WTC11 (cell line): ENCODE results near the gene RNF148. TPM values are rescaled to one million over a fixed set of nuclear protein-coding genes. Genes with fewer than 3 reads are reported as not detected.

Source experiments
- ATAC-seq: fragments of 200-7000 bp; cut with Tn5 transposase; 2 replicates; pipeline ENCODE4 v1.10.0; 2021; ENCODE audit warnings: mild to moderate bottlenecking, moderate library complexity
- CTCF ChIA-PET: fragments of 300-600 bp; sonication (Branson Sonifier 250); formaldehyde crosslinking; loops from one replicate; lab custom pipeline; 2021; ENCODE audit warnings: antibody characterized with exemption; lab: Charles Lee
- POLR2A ChIA-PET: fragments of 350-600 bp; sonication (Branson Sonifier 250); formaldehyde crosslinking; loops from one replicate; lab custom pipeline; 2021; ENCODE audit warnings: antibody characterized with exemption; lab: Charles Lee
- DNase-seq: peaks from one replicate; pipeline ENCODE4 v3.0.0; 2021; ENCODE audit warnings: low spot score
- H3K27ac Mint-ChIP-seq: 2 replicates; pipeline ENCODE4 v1.8.0; 2021; ENCODE audit warnings: mixed read lengths
- H3K27me3 Mint-ChIP-seq: 2 replicates; pipeline ENCODE4 v1.8.0; 2021; ENCODE audit warnings: low read depth, mild to moderate bottlenecking, moderate library complexity, mixed read lengths
- H3K36me3 Mint-ChIP-seq: 2 replicates; pipeline ENCODE4 v1.8.0; 2021; ENCODE audit warnings: mixed read lengths
- H3K4me1 Mint-ChIP-seq: 2 replicates; pipeline ENCODE4 v1.8.0; 2022; ENCODE audit warnings: mixed read lengths
- H3K4me3 Mint-ChIP-seq: 2 replicates; pipeline ENCODE4 v1.8.0; 2021; ENCODE audit warnings: mild to moderate bottlenecking, moderate library complexity, mixed read lengths
- H3K9me3 Mint-ChIP-seq: 2 replicates; pipeline ENCODE4 v1.8.0; 2021; ENCODE audit warnings: mixed read lengths
- AR ChIP-seq: fragments of 250-450 bp; sonication (Bioruptor Pico); IDR thresholded peaks from 2 replicates; pipeline ENCODE4 v1.9.0; 2021; ENCODE audit warnings: mild to moderate bottlenecking
- ELF4 ChIP-seq: sonication (generic); formaldehyde crosslinking; IDR thresholded peaks from 2 replicates; pipeline ENCODE4 v1.8.1; 2022; ENCODE audit warnings: low read depth, mild to moderate bottlenecking, moderate library complexity, missing genetic modification reagents
- EMX1 ChIP-seq: fragments of 250-450 bp; sonication (Bioruptor Pico); IDR thresholded peaks from 2 replicates; pipeline ENCODE4 v1.8.0; 2021; ENCODE audit warnings: mild to moderate bottlenecking
- ESRRA ChIP-seq: sonication (generic); formaldehyde crosslinking; IDR thresholded peaks from 2 replicates; pipeline ENCODE4 v1.8.1; 2022; ENCODE audit warnings: mild to moderate bottlenecking, missing genetic modification reagents, borderline replicate concordance
- FOXJ3 ChIP-seq: sonication (generic); formaldehyde crosslinking; IDR thresholded peaks from 2 replicates; pipeline ENCODE4 v1.9.0; 2021; ENCODE audit warnings: missing genetic modification reagents, mild to moderate bottlenecking, borderline replicate concordance
- NFE2L1 ChIP-seq: sonication (generic); formaldehyde crosslinking; IDR thresholded peaks from 2 replicates; pipeline ENCODE4 v1.8.1; 2023; ENCODE audit warnings: missing genetic modification reagents
- NFYB ChIP-seq: sonication (generic); formaldehyde crosslinking; conservative IDR thresholded peaks from 2 replicates; pipeline ENCODE4 v1.8.0; 2022; ENCODE audit warnings: low read depth, missing genetic modification reagents
- OVOL2 ChIP-seq: fragments of 250-450 bp; sonication (Bioruptor Pico); IDR thresholded peaks from 2 replicates; pipeline ENCODE4 v1.9.0; 2021; ENCODE audit warnings: mild to moderate bottlenecking, borderline replicate concordance
- SMAD3 ChIP-seq: sonication (generic); formaldehyde crosslinking; IDR thresholded peaks from 2 replicates; pipeline ENCODE4 v1.8.0; 2022; ENCODE audit warnings: missing genetic modification reagents, mild to moderate bottlenecking, borderline replicate concordance
- TCF7 ChIP-seq: sonication (generic); formaldehyde crosslinking; IDR thresholded peaks from 2 replicates; pipeline ENCODE4 v1.8.0; 2022; ENCODE audit warnings: mild to moderate bottlenecking, low read depth, missing genetic modification reagents, moderate library complexity
- TEAD1 ChIP-seq: sonication (generic); formaldehyde crosslinking; IDR thresholded peaks from 2 replicates; pipeline ENCODE4 v1.8.0; 2022; ENCODE audit warnings: mild to moderate bottlenecking, missing genetic modification reagents
- ZNF416 ChIP-seq: fragments of 250-450 bp; sonication (Bioruptor Pico); IDR thresholded peaks from 2 replicates; pipeline ENCODE4 v1.9.0; 2021; ENCODE audit warnings: mild to moderate bottlenecking, inconsistent platforms
- ZNF671 ChIP-seq: fragments of 250-450 bp; sonication (Bioruptor Pico); IDR thresholded peaks from 2 replicates; pipeline ENCODE4 v1.8.0; 2021; ENCODE audit warnings: mild to moderate bottlenecking
- total RNA-seq: library from RNA; stranded (reverse); gene quantifications from 3 replicates; pipeline ENCODE4 v1.2.3, GENCODE V29; 2021
- TF ChIP-seq, protein P1 (sequence below): sonication (generic); formaldehyde crosslinking; IDR thresholded peaks from 2 replicates; pipeline ENCODE4 v1.8.0; 2022; ENCODE audit warnings: mild to moderate bottlenecking, missing genetic modification reagents
- TF ChIP-seq, protein P2 (sequence below): sonication (generic); formaldehyde crosslinking; IDR thresholded peaks from 2 replicates; pipeline ENCODE4 v1.8.0; 2023; ENCODE audit warnings: missing genetic modification reagents, mild to moderate bottlenecking, borderline replicate concordance
- TF ChIP-seq, protein P3 (sequence below): sonication (generic); formaldehyde crosslinking; IDR thresholded peaks from 2 replicates; pipeline ENCODE4 v1.8.1; 2022; ENCODE audit warnings: mild to moderate bottlenecking, missing genetic modification reagents, moderate library complexity, borderline replicate concordance
- TF ChIP-seq, protein P4 (sequence below): sonication (generic); formaldehyde crosslinking; IDR thresholded peaks from 2 replicates; pipeline ENCODE4 v1.8.1; 2023; ENCODE audit warnings: mild to moderate bottlenecking, missing genetic modification reagents

RNF148 gene
- total RNA-seq, 1 experiment from 2014 or later: 0.17 TPM

DNA sequence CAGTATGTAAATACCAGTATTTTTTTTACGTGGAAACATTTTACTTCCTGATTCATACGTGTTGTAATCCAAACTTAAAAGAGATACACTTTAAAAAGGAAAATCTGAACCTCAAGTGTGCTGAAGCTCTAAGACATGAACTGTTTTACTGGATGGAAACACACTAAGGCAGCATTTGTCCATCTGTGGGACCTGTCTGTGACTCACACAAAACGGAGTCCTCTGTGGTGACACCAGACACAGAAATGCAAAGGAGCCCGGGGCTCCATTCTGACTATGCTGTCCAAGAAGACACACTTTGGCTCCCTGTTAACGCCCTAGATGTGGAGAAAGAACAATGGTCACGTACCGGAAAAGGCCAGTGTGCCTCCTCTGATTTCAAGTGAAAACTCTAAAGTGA is 27.7 kb downstream of the RNF148 start (continued):
- TF ChIP-seq, protein P1, sequence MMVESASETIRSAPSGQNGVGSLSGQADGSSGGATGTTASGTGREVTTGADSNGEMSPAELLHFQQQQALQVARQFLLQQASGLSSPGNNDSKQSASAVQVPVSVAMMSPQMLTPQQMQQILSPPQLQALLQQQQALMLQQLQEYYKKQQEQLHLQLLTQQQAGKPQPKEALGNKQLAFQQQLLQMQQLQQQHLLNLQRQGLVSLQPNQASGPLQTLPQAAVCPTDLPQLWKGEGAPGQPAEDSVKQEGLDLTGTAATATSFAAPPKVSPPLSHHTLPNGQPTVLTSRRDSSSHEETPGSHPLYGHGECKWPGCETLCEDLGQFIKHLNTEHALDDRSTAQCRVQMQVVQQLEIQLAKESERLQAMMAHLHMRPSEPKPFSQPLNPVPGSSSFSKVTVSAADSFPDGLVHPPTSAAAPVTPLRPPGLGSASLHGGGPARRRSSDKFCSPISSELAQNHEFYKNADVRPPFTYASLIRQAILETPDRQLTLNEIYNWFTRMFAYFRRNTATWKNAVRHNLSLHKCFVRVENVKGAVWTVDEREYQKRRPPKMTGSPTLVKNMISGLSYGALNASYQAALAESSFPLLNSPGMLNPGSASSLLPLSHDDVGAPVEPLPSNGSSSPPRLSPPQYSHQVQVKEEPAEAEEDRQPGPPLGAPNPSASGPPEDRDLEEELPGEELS (CRISPR knock-in tag): no peak
- TF ChIP-seq, protein P2, sequence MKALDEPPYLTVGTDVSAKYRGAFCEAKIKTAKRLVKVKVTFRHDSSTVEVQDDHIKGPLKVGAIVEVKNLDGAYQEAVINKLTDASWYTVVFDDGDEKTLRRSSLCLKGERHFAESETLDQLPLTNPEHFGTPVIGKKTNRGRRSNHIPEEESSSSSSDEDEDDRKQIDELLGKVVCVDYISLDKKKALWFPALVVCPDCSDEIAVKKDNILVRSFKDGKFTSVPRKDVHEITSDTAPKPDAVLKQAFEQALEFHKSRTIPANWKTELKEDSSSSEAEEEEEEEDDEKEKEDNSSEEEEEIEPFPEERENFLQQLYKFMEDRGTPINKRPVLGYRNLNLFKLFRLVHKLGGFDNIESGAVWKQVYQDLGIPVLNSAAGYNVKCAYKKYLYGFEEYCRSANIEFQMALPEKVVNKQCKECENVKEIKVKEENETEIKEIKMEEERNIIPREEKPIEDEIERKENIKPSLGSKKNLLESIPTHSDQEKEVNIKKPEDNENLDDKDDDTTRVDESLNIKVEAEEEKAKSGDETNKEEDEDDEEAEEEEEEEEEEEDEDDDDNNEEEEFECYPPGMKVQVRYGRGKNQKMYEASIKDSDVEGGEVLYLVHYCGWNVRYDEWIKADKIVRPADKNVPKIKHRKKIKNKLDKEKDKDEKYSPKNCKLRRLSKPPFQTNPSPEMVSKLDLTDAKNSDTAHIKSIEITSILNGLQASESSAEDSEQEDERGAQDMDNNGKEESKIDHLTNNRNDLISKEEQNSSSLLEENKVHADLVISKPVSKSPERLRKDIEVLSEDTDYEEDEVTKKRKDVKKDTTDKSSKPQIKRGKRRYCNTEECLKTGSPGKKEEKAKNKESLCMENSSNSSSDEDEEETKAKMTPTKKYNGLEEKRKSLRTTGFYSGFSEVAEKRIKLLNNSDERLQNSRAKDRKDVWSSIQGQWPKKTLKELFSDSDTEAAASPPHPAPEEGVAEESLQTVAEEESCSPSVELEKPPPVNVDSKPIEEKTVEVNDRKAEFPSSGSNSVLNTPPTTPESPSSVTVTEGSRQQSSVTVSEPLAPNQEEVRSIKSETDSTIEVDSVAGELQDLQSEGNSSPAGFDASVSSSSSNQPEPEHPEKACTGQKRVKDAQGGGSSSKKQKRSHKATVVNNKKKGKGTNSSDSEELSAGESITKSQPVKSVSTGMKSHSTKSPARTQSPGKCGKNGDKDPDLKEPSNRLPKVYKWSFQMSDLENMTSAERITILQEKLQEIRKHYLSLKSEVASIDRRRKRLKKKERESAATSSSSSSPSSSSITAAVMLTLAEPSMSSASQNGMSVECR (CRISPR knock-in tag): no peak
- TF ChIP-seq, protein P3, sequence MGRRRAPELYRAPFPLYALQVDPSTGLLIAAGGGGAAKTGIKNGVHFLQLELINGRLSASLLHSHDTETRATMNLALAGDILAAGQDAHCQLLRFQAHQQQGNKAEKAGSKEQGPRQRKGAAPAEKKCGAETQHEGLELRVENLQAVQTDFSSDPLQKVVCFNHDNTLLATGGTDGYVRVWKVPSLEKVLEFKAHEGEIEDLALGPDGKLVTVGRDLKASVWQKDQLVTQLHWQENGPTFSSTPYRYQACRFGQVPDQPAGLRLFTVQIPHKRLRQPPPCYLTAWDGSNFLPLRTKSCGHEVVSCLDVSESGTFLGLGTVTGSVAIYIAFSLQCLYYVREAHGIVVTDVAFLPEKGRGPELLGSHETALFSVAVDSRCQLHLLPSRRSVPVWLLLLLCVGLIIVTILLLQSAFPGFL: no peak

DNA sequence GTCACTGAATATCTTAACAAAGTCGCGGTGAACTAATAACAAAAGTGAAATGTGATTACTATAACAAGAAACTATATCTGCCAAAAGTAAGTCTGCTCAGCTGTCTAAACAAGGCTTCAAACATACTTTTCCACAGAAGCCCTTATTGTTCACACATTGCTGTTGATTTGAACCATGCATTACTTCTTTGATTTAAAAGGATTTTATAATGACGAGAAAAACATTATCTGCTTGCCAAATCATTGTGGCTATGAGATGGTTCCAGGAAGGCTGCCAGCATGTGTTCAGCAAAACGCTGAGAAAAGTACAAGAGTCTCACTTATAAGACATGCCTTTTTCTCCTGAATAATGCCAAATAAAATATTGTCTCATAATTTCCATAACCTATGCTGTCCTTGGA is 28.2 kb downstream of the RNF148 start:
- Mint-ChIP-seq H3K4me1 (peaks cover 58% of the 10 kb centered on the region), H3K36me3 (peaks cover 27% of the 10 kb centered on the region), H3K27ac (no peak overlapping the region), H3K9me3 (peaks cover 25% of the 10 kb centered on the region), H3K27me3 (no peaks in the 10 kb centered on the region), H3K4me3 (no peak overlapping the region)
- ChIA-PET POLR2A (no interaction called here), CTCF (no interaction called here)
- ATAC-seq (no peak), DNase-seq (no peak)
- TF ChIP-seq, protein P4, sequence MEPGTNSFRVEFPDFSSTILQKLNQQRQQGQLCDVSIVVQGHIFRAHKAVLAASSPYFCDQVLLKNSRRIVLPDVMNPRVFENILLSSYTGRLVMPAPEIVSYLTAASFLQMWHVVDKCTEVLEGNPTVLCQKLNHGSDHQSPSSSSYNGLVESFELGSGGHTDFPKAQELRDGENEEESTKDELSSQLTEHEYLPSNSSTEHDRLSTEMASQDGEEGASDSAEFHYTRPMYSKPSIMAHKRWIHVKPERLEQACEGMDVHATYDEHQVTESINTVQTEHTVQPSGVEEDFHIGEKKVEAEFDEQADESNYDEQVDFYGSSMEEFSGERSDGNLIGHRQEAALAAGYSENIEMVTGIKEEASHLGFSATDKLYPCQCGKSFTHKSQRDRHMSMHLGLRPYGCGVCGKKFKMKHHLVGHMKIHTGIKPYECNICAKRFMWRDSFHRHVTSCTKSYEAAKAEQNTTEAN (CRISPR knock-in tag): no peak
- TF ChIP-seq ZNF671 (CRISPR knock-in tag): no peak
- TF ChIP-seq TCF7 (CRISPR knock-in tag): no peak
- no peak for TF ChIP-seq EMX1
- no peak for TF ChIP-seq OVOL2 (CRISPR knock-in tag)
- TF ChIP-seq NFE2L1 (CRISPR knock-in tag): no peak
- TF ChIP-seq SMAD3 (CRISPR knock-in tag): no peak
- no peak for TF ChIP-seq AR
- no peak for TF ChIP-seq NFYB (CRISPR knock-in tag)
- no peak for TF ChIP-seq ELF4
- TF ChIP-seq, protein P2 (CRISPR knock-in tag): no peak
- TF ChIP-seq FOXJ3 (CRISPR knock-in tag): no peak
- TF ChIP-seq ESRRA: no peak
- TF ChIP-seq ZNF416 (CRISPR knock-in tag): no peak
- no peak for TF ChIP-seq TEAD1 (CRISPR knock-in tag)
- TF ChIP-seq, protein P3: no peak
